HG02943 (cell line): Measurements from ENCODE around the gene CNOT6L.

ENCODE experiments used
- ATAC-seq: cut with Tn5 transposase; IDR thresholded peaks from one replicate; pipeline ENCODE4 v1.9.1; 2021; ENCODE audit warnings: mild to moderate bottlenecking, low read depth, moderate library complexity; ENCODE audit not compliant: unreplicated experiment

CNOT6L gene

GRCh38 chr4:77715414-77716290 is 103.5 kb downstream of the CNOT6L start:
- no peak for ATAC-seq

DNA sequence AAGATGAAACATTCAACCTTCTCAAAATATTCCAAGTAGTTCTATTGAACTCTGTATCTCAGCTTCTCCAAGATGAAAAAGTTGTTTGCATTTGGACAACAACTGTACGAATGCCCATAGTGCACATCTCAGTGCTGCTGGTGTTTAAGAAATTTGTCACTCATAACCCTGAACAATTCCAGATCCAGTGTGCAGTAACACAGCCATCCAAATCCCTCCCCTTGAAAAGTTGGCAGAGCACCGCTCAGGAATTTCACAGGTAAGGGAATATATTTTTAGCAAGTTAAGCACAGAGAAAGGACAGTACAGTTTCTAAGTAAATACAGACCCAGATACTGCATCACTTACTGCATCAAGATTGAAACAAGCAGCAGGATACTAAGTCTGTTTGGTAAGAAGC is 104.7 kb downstream of the CNOT6L start:
- ATAC-seq = no peak

DNA sequence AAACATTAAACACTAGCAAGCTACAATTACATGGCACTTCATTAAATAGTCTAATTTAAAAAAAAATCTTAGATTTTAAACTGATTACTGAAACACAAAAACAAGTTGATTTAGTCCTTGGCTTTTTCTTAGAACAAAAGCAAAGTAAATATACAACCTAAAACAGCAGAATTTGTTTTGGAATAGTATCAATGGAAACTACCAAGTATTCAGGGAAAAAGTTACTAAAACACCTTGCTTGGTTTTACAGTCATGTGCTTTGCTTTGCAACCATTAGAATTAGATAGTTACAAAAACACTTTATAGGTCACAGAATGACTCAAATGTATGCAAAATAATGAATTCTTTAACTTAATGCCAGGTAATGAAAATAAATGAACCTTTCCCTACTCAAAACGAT is 105.3 kb downstream of the CNOT6L start:
- ATAC-seq = no peak

DNA sequence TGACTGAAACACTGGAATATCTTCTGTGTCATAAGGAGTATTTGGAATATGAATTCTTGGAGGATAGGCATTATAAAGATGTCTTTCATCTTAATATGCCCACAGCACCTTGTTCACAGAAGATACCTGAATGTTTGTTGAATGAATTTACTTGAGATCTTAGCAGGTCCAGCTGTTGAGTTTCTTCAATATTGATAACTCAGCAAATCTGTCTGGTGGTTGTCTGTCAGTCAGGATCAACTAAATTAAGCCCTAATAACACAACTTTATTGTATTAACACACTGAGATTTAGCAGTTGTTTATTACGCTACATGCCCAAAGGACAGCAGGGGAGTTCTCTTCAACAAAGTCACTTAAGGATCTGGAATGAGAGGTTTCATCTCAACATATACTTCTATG is 106.5 kb downstream of the CNOT6L start:
- no peak for ATAC-seq

DNA sequence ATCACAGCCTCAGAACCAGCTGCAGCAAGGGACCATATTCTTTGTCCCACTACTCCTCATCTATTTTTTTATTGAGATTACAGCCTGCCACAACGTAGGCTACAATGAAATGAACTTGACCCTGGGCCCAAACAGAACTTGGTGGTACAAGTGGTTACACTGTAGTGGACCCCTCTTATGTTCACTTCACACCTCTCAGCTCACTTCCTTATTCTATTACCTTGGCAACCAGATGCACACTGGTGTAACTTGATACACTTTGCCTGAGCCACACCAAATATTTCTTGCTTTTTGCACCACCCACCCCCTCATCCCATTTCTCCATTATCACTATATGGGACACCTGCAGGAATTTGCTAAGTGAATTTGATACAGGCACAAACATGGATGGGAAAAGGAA is 107.7 kb downstream of the CNOT6L start:
- no peak for ATAC-seq

DNA sequence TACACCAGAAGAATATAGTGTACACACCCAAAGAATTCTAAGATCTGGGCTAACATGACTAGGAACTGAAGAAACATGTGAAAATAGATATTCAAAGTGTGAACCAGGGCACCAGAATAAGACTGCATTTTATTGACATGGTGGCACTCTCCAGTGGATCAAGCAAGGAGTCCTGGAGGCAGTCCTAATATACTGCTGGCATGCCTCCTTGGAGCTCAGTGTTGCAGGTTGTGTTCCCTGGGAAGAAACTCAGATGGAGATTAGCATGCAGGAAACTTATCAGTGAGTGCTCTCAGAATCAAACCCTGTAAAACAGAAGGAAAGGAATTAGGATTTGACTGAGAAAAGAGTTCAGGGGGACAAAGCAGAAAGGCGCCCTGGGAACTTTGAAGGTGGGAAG is 108.5 kb downstream of the CNOT6L start:
- ATAC-seq = no peak

- no peak for ATAC-seq
Observed at GRCh38 chr4:77710059-77710458, 109.1 kb downstream of the CNOT6L start.

DNA sequence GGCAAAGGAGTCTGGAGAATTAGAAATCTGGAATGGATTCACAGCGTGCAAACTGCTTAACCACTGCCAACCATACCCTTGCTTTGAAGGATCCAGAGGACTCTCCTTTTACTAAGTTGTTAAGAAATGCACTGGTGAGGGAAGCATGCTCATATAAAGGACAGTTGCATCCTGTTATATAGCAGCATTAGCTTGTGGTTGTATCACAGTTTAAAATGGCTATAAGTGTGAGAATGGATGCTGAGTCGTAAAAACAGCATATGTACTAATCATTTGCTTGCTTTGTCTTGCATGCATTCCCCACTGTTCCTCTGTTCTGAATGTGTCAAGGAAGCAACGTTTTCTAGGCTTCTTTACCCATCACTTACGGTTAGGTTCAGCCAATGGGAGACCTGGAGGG is 112.5 kb downstream of the CNOT6L start:
- ATAC-seq = no peak

- no peak for ATAC-seq
Observed at GRCh38 chr4:77703666-77704065, 115.5 kb downstream of the CNOT6L start.

DNA sequence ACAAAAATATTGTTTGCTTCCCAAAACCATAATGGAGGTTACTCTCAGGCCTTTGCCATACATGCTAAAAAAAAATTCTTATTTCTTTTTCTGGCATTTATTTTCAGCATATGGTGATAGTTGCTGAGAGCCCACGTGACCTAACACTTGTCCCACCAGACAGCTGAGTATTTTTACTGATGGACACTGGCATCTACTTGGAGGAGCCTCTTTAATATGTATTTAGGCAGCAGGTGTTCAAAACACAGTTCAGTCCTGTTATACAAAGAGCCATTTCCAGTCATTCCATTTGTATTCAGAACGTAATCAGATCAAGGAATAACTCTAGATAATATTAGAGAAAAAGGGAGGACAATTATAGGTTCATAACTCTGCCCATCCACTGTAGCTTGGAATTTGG is 118.0 kb downstream of the CNOT6L start:
- no peak for ATAC-seq

DNA sequence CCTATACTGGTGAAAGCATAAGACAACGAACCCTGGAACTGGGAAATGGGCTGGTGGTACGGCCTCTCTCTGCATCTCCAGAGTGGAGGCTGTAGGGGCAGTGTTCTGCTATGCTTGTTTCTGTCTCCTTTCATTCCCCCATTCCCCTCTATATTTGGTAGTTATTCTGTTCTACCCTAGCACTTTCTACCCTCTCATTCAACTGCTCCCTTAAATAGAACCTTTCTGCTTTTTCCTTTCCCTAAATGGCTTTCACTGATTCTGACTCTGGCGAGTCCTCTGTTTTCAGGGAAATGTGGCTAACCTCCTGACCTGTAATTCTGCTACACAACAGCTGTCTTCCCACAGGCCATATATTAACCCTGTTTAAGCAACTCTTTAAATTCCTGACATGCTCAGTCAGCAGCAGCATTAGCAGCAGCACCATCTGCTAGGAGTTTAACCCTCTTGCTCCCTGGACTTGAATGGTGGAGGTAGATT is 119.4 kb downstream of the CNOT6L start:
- no peak for ATAC-seq

- no peak for ATAC-seq
Observed at GRCh38 chr4:77697860-77698590, 121.1 kb downstream of the CNOT6L start.

DNA sequence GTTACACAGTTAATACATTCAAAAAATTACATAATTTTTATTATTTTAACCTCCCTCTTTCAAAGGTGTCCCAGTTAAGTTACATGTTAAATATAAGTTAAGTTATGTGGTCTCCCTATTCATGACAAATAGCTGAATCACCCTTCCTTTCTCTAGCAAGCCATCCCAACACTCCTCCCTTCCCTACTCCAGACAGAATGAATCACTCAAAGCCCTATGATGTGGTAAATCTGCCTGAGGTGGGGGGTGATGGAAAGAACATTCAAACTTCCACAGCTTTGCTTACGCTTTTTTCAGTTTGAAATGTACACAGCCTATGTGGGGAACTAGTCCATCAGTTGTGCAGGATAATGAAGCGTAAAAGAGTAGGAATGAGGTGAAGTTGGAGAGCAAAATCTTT is 123.4 kb downstream of the CNOT6L start:
- no peak for ATAC-seq

- no peak for ATAC-seq
Observed at GRCh38 chr4:77692847-77693432, 126.2 kb downstream of the CNOT6L start.

DNA sequence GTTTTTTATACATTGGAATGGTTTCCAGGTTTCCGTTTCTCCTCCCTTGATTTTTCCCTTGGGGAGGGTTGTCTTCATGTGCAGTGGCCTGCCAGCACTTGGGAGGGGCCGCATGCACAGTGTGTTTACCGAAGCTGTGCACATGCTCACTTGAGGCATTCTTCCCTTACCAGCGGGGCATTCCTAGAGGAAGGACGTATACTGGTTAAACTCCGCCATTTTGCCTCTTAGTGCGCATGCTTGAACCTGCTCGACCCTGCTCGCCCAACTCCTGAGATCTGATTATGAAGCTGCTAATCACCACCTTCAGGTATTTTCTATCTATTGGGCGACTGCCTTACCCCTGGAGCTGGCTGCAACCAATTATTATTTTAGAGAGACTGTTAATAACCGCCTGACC is 137.4 kb downstream of the CNOT6L start:
- no peak for ATAC-seq

- no peak for ATAC-seq
Observed at GRCh38 chr4:77676842-77677241, 142.3 kb downstream of the CNOT6L start.

DNA sequence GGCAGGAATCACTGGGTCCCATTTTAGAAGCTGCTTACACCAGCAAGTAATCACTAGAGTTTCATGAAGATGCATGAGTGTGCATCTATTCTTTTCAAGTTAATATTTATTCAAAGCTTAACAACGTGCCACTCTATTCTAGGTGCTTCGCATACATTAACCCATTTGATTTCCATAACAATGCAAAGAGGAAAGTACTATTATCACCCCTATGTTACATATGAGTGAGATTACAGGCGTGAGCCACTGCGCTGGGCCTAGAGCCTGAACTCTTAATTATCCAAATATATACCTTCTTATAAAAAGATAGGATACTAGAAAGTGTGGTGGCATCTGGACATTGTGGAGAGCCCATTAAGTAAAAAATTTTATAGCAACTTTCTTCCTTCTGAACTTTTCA is 148.1 kb downstream of the CNOT6L start:
- no peak for ATAC-seq

- ATAC-seq = no peak
Observed at GRCh38 chr4:77669946-77670590, 149.1 kb downstream of the CNOT6L start.

DNA sequence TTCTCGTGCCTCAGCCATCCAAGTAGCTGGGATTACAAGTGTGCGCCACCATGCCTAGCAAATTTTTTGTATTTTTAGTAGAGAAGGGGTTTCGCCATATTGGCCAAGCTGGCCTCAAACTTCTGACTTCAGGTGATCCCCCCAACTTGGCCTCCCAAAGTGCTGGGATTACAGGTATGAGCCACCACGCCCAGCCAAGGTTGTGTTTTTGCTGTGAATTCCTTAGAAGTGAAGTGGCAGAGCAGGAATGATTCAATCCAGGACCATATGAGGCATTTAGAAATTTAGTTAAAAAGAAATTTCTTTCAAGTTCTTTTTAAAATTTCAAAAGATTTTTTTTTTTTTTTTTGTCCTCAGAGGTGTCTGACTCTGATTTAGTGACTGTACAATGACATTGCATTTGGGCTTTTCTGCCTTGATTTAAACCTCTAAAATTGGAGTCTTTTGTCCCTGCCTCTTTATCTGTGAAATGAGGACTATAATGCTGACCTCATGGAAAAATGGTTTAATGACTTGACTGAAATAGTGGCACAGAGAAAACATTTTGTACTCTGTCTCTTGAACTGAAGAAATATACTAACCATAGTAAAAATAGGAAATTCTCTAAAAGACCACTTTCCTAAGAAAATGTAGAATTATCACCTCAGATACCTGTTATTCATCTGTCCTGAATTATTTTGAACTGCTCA is 153.6 kb downstream of the CNOT6L start:
- no peak for ATAC-seq
